Measurements from ENCODE around the gene SPACA6. TPM values are rescaled to one million over a fixed set of nuclear protein-coding genes. Genes with fewer than 3 reads are reported as not detected.

SPACA6 gene
- total RNA-seq, 4 donors from 2014 or later: 10.7 to 47.9 (median 34.0) TPM

- no peak for DNase-seq (ENCODE audit: low spot score in 2 of 2)
- Histone ChIP-seq H3K27ac (no peak overlapping the region), H3K4me3 (no peak overlapping the region), H3K36me3 (no peaks in the 10 kb centered on the region), H3K27me3 (peaks cover 0 to 2% of the 10 kb centered on the region in 2 donors), H3K4me1 (peaks cover 0 to 7% (median 0%) of the 10 kb centered on the region in 4 donors), H3K9me3 (no peaks in the 10 kb centered on the region)
- TF ChIP-seq CTCF (IDR thresholded peaks at IDR 0.05) (no peak), EP300 (IDR thresholded peaks at IDR 0.05) (no peak), POLR2A (IDR thresholded peaks at IDR 0.05) (no peak)
- WGBS, 2 donors: 33 to 57% methylated on average over 4 of the region's 4 CpGs
Observed at GRCh38 chr19:51652266-51652665, 40.9 kb upstream of the SPACA6 start.

- Histone ChIP-seq H3K27me3 (no peaks in the 10 kb centered on the region), H3K4me1 (peaks cover 0 to 8% (median 0%) of the 10 kb centered on the region in 4 donors), H3K27ac (no peak overlapping the region), H3K36me3 (no peaks in the 10 kb centered on the region), H3K9me3 (no peaks in the 10 kb centered on the region), H3K4me3 (no peak overlapping the region)
- WGBS, 2 donors: 55 to 67% methylated on average over 2 of the region's 2 CpGs
- DNase-seq (ENCODE audit: low spot score in 2 of 2): no peak
- TF ChIP-seq POLR2A (IDR thresholded peaks at IDR 0.05): no peak
- TF ChIP-seq EP300 (IDR thresholded peaks at IDR 0.05): no peak
- TF ChIP-seq CTCF (IDR thresholded peaks at IDR 0.05): no peak
Observed at GRCh38 chr19:51653162-51653561, 40.0 kb upstream of the SPACA6 start.

DNA sequence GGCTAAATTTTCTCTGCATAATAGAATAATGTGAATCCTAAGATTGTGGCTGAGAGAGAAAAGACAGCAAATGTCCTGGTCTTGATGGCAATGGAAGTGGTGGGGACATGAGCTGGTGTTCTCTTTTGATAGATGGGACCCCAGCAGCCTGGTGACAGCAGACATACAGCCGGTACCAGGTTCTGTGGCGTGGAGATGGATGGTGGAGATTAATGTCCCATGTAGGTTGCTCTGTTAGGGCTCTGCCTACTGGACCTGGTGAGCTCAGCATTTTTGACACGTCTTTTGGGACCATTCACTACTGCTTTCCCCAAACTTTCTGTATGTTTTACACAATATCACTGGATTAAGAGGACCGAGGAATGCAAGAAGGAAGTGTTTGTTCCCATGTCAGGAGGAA lies 38.3 kb upstream of the SPACA6 start:
- Histone ChIP-seq H3K4me3 (no peak overlapping the region), H3K4me1 (peaks cover 0 to 8% (median 0%) of the 10 kb centered on the region in 4 donors), H3K36me3 (no peaks in the 10 kb centered on the region), H3K27ac (no peak overlapping the region), H3K9me3 (no peaks in the 10 kb centered on the region), H3K27me3 (no peaks in the 10 kb centered on the region)
- no peak for TF ChIP-seq POLR2A (IDR thresholded peaks at IDR 0.05)
- no peak for TF ChIP-seq CTCF (IDR thresholded peaks at IDR 0.05)
- no peak for TF ChIP-seq EP300 (IDR thresholded peaks at IDR 0.05)
- no peak for DNase-seq (ENCODE audit: low spot score in 2 of 2)
- 55 to 65% methylated on average over 4 of the region's 4 CpGs for WGBS, 2 donors

DNA sequence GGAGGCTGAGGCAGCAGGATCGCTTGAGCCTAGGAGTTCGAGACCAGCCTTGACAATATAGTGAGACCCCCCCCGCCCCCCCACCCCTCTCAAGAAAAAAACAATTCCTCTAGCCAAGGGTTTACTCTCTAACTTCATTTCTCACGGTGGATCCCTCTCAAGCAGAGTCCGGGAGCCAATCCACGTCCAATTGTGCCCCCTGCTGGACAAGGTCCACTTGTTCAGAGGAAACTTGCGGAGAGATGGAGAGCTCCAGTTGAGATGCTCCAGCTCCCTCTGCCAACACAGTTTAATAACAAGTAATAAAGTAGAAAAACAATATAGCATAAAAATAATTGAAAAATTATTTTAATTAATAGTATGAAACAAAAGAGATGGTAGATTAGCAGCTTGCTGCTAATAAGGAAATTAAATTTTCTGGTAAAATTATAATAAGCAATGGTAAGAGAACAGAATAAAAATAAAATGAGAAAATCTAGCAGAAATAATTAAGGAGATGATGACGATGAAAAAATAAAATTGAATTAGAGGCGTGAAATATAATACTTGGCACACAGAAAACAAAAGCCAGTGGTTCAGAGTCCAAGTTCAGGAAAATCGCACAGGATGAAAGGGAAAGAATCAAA lies 32.0 kb upstream of the SPACA6 start:
- no peak overlapping the region for H3K27ac ChIP-seq
- peaks cover 0 to 4% (median 0%) of the 10 kb centered on the region in 4 donors for H3K9me3 ChIP-seq
- no peak overlapping the region for H3K4me3 ChIP-seq
- H3K4me1 ChIP-seq: peaks cover 0 to 8% (median 0%) of the 10 kb centered on the region in 4 donors
- peaks cover 0 to 40% of the 10 kb centered on the region in 2 donors for H3K27me3 ChIP-seq
- no peaks in the 10 kb centered on the region for H3K36me3 ChIP-seq
- DNase-seq (ENCODE audit: low spot score in 2 of 2): peak; percentile 50 to 85
- WGBS, 2 donors: 10 to 12% methylated on average over 9 to 10 of the region's 10 CpGs
- TF ChIP-seq EP300 (IDR thresholded peaks at IDR 0.05): no peak
- no peak for TF ChIP-seq POLR2A (IDR thresholded peaks at IDR 0.05)
- peak in 4 of 5 experiments; percentile 22 to 53 (median 44) for TF ChIP-seq CTCF (IDR thresholded peaks at IDR 0.05)

GRCh38 chr19:51663650-51664049 lies 29.5 kb upstream of the SPACA6 start:
- TF ChIP-seq EP300 (IDR thresholded peaks at IDR 0.05) (no peak), CTCF (IDR thresholded peaks at IDR 0.05) (no peak), POLR2A (IDR thresholded peaks at IDR 0.05) (no peak)
- Histone ChIP-seq H3K4me1 (no peaks in the 10 kb centered on the region), H3K4me3 (no peak overlapping the region), H3K27ac (no peak overlapping the region), H3K27me3 (peaks cover 0 to 41% of the 10 kb centered on the region in 2 donors), H3K36me3 (no peaks in the 10 kb centered on the region), H3K9me3 (peaks cover 0 to 4% (median 0%) of the 10 kb centered on the region in 4 donors)
- WGBS, 2 donors: 54 to 58% methylated on average over 3 of the region's 3 CpGs
- no peak for DNase-seq (ENCODE audit: low spot score in 2 of 2)
